ENCODE measurements around the gene BTBD3. TPM values are rescaled to one million over a fixed set of nuclear protein-coding genes. Genes with fewer than 3 reads are reported as not detected.

The BTBD3 gene
- total RNA-seq, 4 donors from 2014 or later = 39.0 to 62.1 (median 44.6) TPM

GRCh38 chr20:11921321-11921720 is 3.6 kb downstream of the BTBD3 start:
- no peak overlapping the region for H3K4me3 ChIP-seq
- peaks cover 40% of the 10 kb centered on the region for H3K4me1 ChIP-seq
- no peak for DNase-seq (ENCODE audit: low spot score in 2 of 2)
- TF ChIP-seq EP300 (IDR thresholded peaks at IDR 0.05) = no peak
- no peak for TF ChIP-seq CTCF (IDR thresholded peaks at IDR 0.05)
- no peak for TF ChIP-seq POLR2A (IDR thresholded peaks at IDR 0.05)
- no peak for TF ChIP-seq POLR2AphosphoS5 (IDR thresholded peaks at IDR 0.05)
- peaks cover 20% of the 10 kb centered on the region for H3K36me3 ChIP-seq
- no peaks in the 10 kb centered on the region for H3K9me3 ChIP-seq
- H3K27ac ChIP-seq = no peak overlapping the region
- H3K27me3 ChIP-seq = no peaks in the 10 kb centered on the region
- 92% methylated on average over 6 of the region's 6 CpGs for WGBS

GRCh38 chr20:11922561-11922960 is 4.9 kb downstream of the BTBD3 start:
- H3K27ac ChIP-seq = no peak overlapping the region
- H3K4me3 ChIP-seq = no peak overlapping the region
- peaks cover 27% of the 10 kb centered on the region for H3K4me1 ChIP-seq
- DNase-seq (ENCODE audit: low spot score in 2 of 2) = no peak
- no peak for TF ChIP-seq EP300 (IDR thresholded peaks at IDR 0.05)
- no peak for TF ChIP-seq POLR2A (IDR thresholded peaks at IDR 0.05)
- no peaks in the 10 kb centered on the region for H3K27me3 ChIP-seq
- H3K9me3 ChIP-seq = no peaks in the 10 kb centered on the region
- WGBS = 62% methylated on average over 4 of the region's 4 CpGs
- peaks cover 20% of the 10 kb centered on the region for H3K36me3 ChIP-seq

GRCh38 chr20:11924923-11925322 is 7.2 kb downstream of the BTBD3 start:
- TF ChIP-seq POLR2A (IDR thresholded peaks at IDR 0.05) (no peak), POLR2AphosphoS5 (IDR thresholded peaks at IDR 0.05) (no peak)
- Histone ChIP-seq H3K36me3 (peaks cover 20% of the 10 kb centered on the region), H3K27me3 (no peaks in the 10 kb centered on the region), H3K4me1 (peaks cover 10% of the 10 kb centered on the region), H3K4me3 (no peak overlapping the region), H3K27ac (no peak overlapping the region), H3K9me3 (no peaks in the 10 kb centered on the region)
- 97% methylated on average over 4 of the region's 6 CpGs for WGBS
- no peak for DNase-seq (ENCODE audit: low spot score in 2 of 2)

- H3K36me3 ChIP-seq = peaks cover 15% of the 10 kb centered on the region
- H3K9me3 ChIP-seq = no peaks in the 10 kb centered on the region
- no peak overlapping the region for H3K4me3 ChIP-seq
- no peaks in the 10 kb centered on the region for H3K27me3 ChIP-seq
- no peak overlapping the region for H3K27ac ChIP-seq
- H3K4me1 ChIP-seq = peaks cover under 1% of the 10 kb centered on the region
- no peak for DNase-seq (ENCODE audit: low spot score in 2 of 2)
- WGBS = 80% methylated on average over 4 of the region's 4 CpGs
- no peak for TF ChIP-seq POLR2A (IDR thresholded peaks at IDR 0.05)
- TF ChIP-seq POLR2AphosphoS5 (IDR thresholded peaks at IDR 0.05) = no peak
These were observed 8.8 kb downstream of the BTBD3 start for GRCh38 chr20:11926292-11926998.

GRCh38 chr20:11929947-11930346 is 12.3 kb downstream of the BTBD3 start:
- Histone ChIP-seq H3K4me1 (no peaks in the 10 kb centered on the region), H3K36me3 (no peaks in the 10 kb centered on the region), H3K9me3 (no peaks in the 10 kb centered on the region), H3K4me3 (no peak overlapping the region), H3K27ac (no peak overlapping the region), H3K27me3 (no peaks in the 10 kb centered on the region)
- 92% methylated on average over 3 of the region's 3 CpGs for WGBS
- TF ChIP-seq CTCF (IDR thresholded peaks at IDR 0.05) = no peak
- no peak for TF ChIP-seq POLR2A (IDR thresholded peaks at IDR 0.05)
- TF ChIP-seq POLR2AphosphoS5 (IDR thresholded peaks at IDR 0.05) = no peak
- TF ChIP-seq EP300 (IDR thresholded peaks at IDR 0.05) = no peak
- DNase-seq (ENCODE audit: low spot score in 2 of 2) = no peak

GRCh38 chr20:11935212-11936154 is 17.8 kb downstream of the BTBD3 start:
- Histone ChIP-seq H3K27ac (no peak overlapping the region), H3K4me1 (no peaks in the 10 kb centered on the region), H3K9me3 (no peaks in the 10 kb centered on the region), H3K4me3 (no peak overlapping the region), H3K27me3 (no peaks in the 10 kb centered on the region), H3K36me3 (no peaks in the 10 kb centered on the region)
- no peak for DNase-seq (ENCODE audit: low spot score in 2 of 2)
- 78% methylated on average over 8 of the region's 8 CpGs for WGBS
- no peak for TF ChIP-seq EP300 (IDR thresholded peaks at IDR 0.05)
- no peak for TF ChIP-seq POLR2A (IDR thresholded peaks at IDR 0.05)
- TF ChIP-seq POLR2AphosphoS5 (IDR thresholded peaks at IDR 0.05) = no peak
- TF ChIP-seq CTCF (IDR thresholded peaks at IDR 0.05) = no peak
